HG03460 (cell line): Measurements from ENCODE around the gene VDR.
"Not testable (repeated sequence)": the region's sequence is repeated elsewhere in the genome, so short reads cannot be mapped to it uniquely, and the experiment has no call there.

Experiments used
- ATAC-seq: cut with Tn5 transposase; IDR thresholded peaks from one replicate; pipeline ENCODE4 v1.9.1; 2021; ENCODE audit not compliant: unreplicated experiment

Gene VDR

DNA sequence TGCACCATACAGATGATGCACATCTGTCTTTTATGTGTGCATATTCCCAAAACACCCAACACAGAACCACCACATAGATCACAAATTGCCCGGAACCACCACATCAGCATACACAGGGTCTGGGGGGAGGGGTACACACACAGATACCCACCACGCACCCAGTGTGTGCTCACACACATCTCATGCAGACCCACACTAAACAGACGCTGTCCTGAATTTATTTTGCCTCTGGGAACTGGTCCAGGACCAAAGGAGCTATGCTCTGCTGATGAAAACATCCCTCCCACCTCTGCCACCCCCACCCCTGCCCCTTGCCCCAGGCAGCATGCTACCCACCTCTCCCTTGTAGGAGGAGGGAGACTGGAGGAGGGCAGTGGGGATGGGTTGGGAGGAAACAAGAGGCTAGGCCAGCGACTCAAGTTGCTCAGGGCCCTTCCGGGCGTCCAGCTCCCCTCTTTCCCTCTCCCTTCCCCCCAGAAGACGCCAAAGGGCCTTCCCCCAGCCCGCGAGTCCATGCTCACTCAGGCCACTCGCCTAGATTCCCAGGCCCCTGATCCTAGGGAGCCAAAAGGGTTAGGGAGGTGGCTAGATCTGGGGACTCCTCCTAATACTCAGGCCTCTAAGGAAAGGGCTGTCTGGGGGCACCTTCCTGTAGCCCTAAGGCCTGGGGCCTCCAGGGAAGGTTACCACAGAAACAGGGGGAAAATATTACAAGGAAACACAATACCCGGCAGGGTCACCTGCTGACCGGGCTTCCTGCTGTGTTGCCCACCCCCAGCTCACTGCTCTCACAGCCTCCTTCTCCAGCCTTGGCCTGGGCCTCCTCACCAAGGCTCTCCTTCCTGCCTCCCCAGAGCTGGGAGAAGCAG, 88.2 kb downstream of the VDR start:
- no peak for ATAC-seq

GRCh38 chr12:47815447-47815846, 89.3 kb downstream of the VDR start:
- not testable (repeated sequence) for ATAC-seq

GRCh38 chr12:47814539-47815170, 90.1 kb downstream of the VDR start:
- no peak for ATAC-seq

GRCh38 chr12:47813511-47814196, 91.1 kb downstream of the VDR start:
- ATAC-seq, result peak; percentile 35

DNA sequence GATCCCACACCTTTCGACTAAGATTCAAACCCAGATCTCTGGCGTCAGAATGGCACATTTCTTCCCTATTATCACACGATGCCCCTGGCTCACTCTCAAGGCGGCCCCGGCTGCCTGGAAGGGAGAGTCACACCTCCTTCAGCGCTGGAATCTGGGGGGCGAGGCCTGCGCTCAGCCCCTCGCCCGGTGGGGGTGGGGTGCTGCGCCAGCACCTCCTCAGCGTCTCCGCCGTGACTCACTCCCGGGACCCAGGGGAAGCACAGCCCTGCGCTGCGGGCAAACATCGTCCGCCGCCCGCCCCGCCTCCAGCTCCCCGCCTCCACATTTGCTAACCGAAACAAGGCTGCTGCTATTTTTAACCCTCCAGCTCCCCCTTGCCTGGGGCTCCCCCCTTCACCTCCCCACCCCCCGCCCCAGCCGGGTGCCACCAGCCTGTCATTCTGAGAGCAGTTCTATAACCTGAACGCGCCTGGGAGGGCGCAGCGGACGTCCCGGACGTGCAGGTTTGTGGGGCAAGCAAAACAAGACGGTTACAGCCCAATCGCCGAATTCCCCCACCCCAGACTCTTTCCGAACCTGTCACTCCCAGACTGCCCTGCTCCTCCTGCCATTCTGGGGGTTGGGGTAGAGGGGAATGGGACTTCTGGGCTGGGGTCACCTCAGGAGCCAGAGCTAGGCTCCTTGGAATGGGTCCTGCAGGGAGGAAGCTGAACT, 91.8 kb downstream of the VDR start:
- peak; percentile 69 for ATAC-seq

GRCh38 chr12:47811581-47812484, 93.0 kb downstream of the VDR start:
- no peak for ATAC-seq

GRCh38 chr12:47811072-47811396, 93.8 kb downstream of the VDR start:
- no peak for ATAC-seq

- ATAC-seq, result not testable (repeated sequence)
Observed at GRCh38 chr12:47809518-47809917, 95.3 kb downstream of the VDR start.

- ATAC-seq, result no peak
Observed at GRCh38 chr12:47808574-47809365, 96.0 kb downstream of the VDR start.

GRCh38 chr12:47808050-47808449, 96.7 kb downstream of the VDR start:
- peak; percentile 38 for ATAC-seq

GRCh38 chr12:47807338-47807737, 97.5 kb downstream of the VDR start:
- ATAC-seq, result no peak

DNA sequence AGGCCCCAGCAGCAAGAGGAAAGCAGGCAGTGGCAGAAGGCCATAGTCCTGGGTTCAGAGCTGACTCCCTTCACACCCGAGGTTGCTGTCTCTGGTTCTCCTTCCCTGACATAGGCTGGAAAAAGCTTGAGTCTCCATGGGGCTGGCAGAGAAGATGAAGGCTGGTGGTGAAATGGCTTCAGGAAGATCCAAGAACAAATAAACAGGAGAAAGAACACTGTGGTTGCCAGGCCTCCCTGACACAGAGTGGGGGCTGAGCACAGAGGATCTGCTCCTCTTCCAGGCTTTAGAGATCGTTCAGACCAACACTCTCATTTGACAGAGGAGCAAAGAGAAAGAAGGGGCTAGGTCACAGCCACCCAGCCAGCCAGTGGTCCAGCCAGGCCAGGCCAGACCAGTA, 99.4 kb downstream of the VDR start:
- no peak for ATAC-seq

- ATAC-seq, result no peak
Observed at GRCh38 chr12:47804171-47804570, 100.6 kb downstream of the VDR start.

- no peak for ATAC-seq
Observed at GRCh38 chr12:47803191-47803875, 101.5 kb downstream of the VDR start.

- ATAC-seq, result no peak
Observed at GRCh38 chr12:47802312-47802711, 102.5 kb downstream of the VDR start.

DNA sequence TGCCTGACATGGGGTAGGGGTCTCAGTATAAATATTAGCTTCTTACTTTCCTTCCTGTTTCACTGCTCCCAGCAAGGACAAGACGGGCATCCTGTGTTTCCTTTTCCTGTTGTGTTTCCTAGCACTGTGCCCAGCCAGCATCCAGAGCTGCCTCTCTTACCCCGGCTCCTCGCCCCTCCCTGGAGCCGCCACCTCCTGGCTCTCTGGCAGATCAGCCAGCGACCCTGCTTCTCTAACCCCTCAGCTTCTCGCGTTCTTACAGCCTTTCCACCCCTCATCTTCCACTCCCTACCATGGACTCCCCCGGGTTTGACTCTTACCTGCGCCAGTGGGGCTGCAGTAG, 102.9 kb downstream of the VDR start:
- no peak for ATAC-seq

DNA sequence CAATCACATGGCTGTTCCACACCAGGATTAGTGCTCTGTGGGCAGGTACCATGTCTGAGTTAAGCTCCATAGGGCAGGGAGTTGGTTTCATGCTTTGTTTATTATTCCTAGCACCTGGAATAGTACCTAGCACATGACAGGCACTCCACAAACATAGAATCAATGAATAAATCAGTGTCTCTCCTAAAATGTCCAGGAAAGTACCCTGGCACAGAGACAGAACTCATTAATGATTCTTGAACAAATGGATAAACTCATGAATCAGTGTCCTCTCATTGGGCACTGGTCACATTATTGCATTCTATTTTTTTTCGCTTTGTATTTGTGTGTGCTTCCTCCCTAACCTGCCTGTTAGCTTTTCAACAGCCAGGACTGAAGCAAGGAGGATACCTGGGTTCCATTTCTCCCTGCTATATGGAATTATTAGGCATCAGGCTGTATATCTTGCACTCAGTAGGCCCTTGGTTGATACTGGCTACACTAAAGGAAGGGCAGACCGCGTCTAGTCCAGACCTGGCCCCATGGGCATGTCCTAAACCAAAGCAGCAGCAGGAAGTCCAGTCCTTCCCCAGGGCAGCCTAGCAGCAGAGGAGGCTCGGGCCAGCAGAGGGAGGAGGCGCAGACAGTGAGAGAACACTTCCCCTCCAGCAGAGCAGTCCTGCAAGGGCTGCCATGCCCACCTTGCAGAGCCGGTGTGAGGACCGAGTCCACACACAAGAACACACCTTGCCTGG, 103.5 kb downstream of the VDR start:
- ATAC-seq, result no peak

GRCh38 chr12:47800582-47800981, 104.2 kb downstream of the VDR start:
- ATAC-seq, result no peak
